ENCODE measurements around the gene DENND1A.

The DENND1A gene

DNA sequence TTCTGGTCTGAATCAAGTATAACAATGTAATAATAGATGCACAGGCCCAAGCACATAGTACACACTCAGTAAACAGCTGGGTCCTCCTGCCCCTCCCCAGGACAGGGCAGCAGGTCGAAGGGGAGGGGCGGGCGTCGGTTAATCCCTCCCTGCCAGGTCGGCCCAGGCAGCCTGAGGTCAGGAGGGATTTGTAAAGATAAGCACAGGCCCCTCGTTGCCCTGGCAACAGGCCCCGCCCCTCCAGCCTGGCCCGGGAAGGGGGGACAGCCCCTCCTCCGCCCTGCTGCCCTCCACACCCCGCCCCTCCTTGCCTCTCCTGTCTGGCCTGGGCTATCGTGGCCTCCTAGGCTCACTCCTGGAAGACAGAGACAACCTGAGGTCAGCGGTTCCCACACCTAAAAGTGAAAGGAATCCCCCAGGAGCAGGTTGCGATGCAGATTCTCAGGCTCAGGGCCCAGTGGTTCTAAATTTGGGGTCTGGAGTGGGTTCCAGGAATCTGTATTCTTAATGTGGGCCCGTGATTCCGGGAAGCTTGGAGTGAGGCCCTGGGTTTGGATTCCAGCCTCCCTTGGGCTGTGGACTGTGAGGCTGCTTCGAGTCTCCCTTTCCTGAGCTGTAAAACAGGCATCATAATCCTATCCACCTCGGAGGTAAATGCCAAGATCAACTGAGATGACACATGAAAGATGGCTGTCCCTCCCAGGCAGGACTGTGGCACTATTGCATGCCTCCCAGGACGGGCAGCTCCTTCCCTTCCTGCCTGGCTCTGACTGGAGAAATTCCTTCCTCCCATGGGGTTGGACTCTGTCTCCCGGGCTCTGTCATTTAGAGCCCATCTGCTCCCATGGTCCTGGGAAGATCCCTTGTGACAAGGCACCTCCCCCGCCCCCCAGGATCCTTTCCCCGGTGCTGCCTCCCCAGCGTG is 569.5 kb downstream of the DENND1A start:
- DNase-seq, result peak; percentile 27

DNA sequence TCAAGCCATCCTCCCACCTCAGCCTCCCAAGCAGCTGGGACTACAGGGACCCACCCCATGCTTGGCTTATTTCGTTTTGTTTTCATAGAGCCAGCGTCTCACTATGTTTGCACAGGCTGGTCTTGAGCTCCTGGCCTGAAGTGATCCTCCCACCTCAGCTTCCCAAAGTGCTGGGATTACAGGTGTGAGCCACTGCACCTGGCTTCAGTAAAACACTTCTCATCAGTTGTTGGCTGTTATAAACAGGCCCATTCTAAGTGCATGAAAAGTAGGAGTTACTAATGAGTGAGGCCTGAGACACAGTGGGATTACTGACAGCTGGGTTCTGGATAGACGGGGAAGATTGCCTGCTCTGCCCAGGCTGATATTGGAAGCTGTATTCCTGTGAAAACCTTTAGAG is 570.4 kb downstream of the DENND1A start:
- no peak for DNase-seq

DNA sequence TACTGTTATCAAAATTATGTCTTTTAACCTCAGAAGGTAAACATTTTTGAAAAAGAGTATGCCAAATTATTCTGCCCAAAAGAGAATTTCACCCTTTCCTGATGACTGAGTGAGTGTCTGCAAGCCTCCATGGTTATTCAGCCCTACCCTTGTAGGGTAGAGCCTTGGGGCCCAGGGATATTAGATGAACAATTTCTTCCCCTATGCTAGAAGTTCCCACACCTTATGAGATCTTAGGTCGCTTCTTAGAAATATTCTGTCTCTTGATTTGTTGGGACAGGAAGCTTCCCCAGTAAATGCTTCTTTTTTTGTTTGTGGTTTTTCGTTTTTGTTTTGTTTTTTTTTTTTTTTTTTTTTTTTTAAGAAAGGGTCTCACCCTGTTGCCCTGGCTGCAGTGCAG is 570.8 kb downstream of the DENND1A start:
- DNase-seq, result no peak

DNA sequence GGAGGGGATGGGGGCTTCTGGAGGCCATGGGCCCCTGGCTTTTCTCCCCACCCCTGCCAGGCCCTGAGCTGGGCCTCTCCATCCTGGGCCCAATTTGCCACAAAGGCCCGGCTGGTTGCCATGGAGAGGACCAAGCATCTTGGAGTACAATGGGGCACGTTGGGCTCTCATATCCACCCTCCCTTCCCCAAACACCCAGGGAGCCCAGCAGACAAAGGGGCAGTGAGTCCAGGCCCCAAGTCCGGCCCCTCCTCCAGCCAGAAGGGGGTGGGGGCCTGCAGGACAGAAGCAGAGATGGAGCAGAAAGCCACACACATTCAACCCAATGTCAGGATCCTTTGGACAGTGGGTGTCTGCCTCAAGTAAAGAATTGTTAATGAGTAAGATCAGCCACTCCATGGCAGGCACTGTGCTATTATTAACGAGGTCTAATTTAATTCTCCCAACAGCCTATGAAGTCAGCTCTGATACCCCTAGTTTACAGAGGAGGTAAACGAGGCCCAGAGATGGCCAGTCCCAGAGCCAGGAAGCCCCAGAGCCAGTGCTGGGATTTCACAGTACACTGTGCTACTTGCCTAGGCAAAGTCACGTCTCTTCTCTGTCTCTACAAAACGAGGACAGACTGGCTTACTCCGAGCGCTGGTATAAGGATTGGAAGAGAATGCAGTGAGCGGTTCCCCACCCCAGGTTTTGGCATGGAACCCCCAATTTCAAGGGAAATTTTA is 571.6 kb downstream of the DENND1A start:
- DNase-seq, result no peak

DNA sequence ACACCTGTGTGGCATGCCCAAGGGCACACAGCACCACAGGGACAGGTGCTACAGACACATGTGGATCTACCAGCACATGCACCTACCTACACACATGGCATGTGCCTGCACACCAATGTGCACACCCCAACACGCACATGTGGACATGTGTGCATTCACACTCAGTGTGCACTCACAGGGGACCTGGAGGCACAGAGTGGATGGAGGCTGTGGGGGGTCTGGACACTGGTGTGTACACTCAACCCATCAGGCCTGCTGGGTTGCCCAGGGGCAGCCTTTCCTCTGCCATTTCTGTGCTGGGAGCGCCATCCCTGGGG is 572.2 kb downstream of the DENND1A start:
- no peak for DNase-seq

DNA sequence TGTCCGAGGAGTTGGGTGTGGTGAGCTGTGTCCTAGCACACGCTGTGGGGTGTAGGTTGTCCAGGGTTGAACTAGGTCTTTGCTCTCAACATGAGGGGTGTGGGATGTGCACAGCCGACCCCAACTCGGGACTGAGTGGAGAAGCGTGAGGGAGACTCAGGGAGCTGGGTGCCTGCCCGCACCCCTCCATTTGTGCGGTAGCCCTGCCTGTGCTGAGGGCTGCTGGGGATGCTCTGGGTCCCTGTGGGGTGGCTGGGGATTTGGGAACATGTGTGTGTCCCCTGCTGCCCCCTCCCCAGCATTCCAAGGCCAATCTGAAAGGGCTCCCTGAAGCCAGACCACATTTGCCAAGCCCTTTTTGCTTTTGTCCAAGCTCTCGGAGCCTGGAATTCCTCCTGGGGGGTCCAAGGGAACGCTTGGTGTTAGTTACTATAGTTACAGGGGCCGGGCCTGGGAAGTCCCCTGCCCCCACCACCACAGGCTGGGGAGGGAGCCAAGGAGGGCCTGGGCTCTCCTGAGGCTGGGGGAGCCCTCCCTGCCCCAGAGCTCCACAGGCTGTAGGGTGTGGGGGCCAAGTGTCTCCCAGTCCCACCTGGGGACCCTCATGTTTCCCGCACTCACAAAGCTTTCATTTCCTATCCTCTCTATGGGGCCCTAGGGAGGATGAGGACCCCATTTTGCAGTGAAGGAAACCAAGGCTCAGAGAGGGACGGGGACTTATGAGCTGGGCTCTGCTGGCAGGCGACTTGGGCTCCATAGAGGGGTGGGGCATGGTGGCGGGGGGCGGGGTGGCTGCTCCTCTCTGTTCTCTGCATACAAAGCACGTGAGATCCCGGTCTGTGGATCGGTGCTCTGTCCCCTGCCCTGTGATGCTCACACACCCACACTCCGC is 572.8 kb downstream of the DENND1A start:
- no peak for DNase-seq

DNA sequence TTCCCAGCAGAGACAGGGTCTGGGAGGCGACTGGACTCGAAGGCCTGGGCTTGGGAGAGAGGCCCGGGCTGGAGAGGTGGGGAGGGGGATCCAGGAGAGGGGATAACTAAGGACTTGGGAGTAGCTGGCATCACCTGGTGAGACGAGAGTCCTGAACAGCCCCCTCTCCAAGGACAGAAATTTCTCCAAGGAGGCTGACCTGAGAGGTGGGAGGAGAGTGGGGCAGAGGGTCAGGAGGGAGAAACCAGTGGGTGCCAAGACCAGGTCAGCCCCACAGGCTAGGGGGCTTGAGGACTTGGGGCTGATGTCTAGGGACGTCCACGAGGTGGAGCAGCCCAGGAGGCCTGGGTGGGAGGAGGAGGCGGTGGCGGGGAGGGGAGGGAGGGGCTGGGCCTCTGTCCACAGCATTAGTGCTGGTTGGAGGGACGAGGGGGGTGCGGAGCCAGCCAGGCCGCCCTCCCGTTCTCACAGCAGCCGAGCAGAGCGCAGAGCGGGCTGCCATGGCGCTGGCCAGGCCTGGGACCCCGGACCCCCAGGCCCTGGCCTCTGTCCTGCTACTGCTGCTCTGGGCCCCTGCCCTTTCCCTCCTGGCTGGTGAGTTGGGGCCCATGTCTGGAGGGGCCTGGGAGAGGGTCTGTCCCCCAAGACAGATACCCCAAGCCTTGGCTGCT is 574.0 kb downstream of the DENND1A start, which contains the start of gene CRB2:
Gene CRB2, plus strand, starts transcription at position 437 of the 671 bp plus-strand sequence. Its CDS starts 64 bp downstream, at position 501.
- DNase-seq, result no peak

DNA sequence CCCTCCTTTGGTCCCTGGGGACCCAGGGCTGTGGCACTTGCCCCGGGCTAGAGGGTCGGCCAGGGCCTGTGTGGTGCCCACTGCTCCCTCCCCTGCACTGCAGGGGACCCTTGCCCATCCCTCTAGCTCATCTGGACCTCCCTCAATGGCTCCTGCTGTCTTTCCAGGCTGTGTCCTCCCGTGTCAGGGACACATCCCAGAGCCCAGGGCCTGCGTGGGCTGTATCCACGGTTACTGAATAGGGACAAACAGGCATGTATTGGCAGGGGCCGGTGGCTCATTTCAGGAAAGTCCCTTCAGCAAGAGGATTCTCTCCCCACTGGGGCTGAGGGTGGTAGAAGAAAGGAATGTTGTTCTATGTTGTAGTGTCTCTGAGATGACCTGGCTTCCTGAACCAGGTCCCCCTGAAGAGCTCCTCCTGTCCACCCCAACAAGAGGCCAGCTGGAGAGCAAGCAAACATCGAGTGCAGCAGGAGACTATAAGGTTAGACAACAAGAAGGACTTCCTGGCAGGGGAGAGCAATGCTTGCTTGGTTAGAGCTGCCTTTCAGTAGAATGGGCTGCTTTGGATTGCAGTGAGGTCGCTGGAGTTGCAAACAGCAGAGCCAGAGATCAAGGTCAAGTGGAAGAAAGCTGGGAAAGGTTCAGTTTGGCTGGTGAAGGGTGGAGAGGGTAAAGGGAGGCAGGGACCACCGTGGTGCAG is 575.0 kb downstream of the DENND1A start:
- no peak for DNase-seq

DNA sequence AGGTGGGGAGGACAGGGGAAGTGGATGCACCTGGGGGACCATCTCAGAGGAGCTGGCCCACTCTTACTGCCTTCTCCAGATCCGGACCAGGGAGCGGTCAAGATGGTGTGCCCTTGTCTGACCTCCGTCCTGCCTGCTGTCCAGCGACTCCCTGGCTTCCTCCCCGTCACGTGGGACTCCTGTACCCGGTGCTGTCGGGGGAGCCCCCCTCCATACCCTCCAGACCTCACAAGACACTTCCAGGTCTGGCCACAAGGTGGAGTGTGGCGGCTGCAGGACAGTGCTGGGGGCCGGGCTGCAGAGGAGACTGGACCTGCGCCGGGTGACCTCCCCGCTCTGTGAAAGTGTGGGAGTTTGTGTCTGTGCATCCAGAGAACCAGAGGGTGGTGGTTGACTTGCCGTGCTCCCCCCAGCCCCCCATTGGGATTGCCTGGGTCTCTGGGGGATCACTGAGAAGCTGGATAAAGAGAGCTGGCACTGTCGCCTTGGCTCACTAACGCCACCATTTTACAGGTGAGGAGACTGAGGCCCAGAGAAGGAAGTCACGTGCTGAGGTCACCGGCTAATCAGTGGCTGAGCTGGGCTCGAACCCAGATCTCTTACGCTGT is 575.8 kb downstream of the DENND1A start:
- DNase-seq, result peak; percentile 68

DNA sequence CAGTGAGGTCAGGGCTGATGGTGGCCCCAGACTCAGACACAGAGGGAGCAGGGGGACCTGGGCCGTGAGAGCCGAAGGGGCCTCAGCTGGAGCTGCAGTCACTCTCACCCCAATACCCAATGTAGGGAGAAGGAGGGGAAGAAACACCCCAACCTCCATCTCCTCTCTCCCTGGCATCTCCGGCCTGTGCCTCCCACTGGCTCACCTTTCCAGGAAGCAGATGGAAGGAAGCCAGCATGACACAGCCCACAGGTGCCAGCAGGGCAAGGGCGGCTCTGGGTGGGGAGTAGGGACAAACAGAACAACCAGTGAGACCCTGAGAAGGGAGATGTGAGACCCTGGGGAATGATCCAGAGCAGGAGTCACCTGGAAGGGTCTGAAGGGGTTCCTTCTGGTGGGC is 576.9 kb downstream of the DENND1A start:
- no peak for DNase-seq

DNA sequence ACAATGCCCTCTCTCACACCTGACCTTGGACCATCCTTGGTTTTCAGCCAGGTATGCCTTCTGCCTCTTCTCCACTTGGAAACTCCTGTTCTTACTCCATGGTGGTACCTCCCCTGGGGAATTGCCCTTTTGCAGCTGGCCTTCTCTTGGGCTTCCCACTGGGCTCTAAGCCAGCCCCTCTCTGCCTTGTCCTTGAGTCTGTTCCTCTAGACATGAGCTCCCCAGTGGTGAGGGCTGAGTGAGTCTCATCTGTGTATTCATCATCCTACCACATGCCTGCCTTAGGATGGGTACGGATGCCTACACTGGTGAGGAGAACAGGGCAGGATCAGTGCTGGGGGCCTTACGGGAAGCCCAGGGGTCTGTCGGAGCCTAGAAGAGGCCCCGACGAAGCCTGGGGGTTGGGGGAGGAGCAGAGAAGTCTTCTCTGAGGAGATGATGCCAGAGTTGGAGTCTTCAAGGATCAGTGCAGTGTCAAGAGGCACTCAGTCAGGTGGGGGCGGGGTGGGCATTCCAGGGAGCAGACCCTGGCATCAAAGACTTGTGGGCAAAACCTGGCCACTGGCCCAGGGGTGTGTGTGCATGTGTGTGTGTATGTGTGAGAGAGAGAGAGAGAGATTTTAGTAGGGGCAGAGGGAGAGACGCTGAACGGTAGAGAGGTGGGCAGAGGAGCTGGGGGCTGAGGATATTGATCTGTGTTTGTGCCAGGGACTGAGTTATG is 579.2 kb downstream of the DENND1A start:
- no peak for DNase-seq

DNA sequence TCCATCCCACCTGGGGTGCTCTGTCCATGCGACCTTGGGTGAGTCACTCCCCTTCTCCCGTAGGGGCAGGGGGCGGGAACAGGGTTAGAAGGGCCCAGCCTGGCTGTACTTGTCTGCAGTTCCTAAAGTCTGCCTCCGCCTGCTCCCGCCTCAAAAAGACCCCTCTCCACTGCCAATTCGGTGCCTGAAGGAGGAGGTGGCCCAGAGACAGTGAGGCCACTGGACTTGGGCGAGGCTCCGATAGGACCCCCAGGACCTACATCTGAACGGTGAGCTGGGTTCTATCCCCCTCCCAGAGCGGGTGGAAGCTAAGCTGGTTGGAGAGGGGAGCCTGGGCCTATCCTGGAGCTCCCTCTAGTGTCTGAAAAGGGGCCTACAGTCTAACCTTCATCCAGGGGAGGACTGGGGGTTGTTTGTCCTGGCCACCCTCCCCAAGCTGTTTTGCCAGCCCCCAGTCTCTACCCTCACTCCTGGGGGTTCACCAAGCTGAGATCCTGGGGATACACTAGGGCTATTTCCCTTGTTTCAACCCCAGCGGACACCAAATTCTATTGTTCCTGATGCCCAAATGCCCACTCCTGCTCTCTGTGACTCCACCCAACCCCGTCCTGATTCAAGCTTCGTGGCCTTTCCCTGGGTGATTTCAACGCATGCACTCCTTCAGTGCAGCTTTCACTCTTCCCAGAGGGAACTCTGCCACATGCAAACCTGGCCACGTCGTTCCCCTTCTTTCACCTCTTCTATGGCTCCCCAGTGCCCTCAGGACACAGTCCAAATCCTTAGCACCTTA is 580.0 kb downstream of the DENND1A start:
- peak; percentile 81 for DNase-seq

DNA sequence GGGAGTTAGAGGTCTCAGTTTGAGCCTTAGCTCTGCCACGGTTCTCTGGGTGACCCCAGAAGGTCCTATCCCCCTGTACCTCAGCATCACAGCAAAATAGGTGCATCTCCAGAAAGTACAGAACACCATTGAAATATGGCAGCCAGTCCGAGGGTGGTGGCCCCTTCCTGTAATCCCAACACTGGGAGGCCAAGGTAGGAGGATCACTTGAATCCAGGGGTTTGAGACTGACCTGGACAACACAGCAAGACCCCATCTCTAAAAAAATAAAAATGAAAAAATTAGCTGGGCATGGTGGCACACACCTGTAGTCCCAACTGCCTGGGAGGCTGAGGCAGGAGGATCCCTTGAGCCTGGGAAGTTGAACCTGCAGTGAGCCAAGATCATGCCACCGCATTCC is 580.9 kb downstream of the DENND1A start:
- no peak for DNase-seq

DNA sequence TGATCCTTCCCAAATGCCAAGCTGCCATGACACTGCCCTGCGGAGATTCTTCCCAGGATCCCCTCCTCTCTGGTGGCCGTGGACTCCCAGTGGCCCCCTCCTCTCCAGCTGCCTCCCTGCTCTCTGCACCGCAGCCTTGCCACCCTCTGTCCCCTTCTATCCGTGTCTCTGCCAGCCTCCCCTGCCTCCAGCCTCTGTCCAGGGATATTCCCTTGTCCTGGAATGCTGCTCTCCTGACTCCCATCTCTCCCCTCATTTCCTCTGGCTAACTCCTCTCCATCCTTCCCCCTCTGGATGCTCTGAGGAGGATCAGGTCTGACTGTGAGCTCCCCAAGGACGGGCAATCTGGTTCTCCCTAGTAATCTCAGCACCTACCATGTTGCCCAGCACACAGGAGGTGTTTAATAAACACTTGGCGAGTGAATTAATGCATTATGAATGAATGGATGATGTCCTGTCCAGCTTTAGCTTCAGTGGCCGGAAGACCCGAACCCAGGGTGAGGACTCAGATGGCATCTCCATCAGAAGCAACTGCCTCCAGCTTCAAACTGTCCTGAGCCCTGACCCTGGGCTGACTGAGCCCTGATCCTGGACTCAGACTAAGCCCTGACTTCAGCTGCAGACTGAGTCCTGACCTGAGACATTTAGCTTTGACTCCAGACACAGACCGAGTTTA is 581.5 kb downstream of the DENND1A start:
- no peak for DNase-seq

DNA sequence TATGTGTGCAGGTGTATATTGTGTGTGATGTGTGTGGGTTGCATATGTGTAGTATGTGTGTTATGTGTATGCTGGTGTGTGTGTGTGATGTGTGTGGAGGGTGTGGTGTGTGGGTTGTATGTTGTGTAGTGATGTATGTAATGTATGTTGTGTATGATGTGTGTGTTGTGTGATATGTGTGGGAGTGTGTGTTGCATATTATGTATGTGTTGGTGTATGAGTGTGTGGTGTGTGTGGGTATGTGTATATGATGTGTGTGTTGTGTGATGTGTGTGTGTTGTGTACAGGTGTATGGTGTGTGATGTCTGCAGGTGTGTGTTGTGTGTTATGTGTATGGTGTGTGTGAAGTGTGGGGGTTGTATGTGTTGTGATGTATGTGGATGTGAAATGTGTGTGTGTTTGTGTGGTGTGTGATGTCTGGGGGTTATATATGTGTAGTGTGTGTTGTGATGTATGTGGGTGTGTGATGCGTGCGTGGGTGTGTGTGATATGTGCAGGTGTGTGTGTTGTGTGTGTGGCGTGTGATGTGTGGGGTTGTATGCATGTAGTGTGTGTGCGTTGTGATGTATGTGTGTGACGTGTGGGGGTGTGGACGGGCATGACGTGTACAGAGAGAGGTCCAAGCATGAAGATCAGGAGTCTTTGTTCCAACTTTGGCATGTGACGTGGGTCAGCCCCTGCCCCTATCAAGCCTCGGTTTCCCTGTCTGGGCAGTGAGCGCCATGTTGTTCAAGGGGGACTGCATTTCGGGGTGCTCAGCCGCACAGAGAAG is 582.5 kb downstream of the DENND1A start:
- no peak for DNase-seq

DNA sequence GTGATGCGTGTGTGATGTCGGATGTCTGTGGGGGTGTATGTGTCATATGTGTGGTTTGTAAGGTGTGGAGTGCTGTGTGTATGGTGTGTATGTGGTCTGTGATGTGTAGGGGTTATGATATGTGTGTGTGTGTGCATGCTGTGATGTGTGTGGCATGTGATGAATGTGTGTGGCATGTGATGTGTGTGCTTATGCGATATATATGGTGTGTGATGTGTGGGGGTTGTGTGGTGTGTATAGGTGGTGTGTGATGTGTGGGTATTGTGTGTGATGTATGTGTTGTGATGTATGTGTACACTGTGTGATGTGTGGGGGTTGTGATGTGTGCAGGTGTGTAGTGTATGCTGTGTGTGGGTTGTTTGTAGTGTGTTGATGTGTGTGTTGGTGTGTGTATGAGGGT is 583.1 kb downstream of the DENND1A start:
- no peak for DNase-seq

DNA sequence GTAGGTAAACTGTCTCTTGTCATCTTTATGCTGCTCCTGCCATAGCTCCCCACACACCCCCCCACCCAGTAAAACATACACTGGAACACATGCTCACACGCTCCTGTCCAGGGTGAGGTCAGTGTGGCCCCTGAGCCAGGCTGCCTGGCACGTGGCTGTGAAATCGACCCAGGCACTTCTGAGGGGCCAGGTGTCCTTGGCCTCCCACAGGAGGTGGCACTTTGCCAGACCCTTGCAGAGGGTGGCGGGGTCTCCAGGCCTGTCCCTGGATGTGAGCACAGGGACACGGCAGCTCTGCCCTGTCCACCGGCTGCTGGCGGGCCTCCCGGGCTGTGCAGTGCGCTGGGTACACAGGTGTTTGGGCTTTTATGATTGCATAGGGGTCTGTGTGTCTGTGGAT is 583.9 kb downstream of the DENND1A start:
- no peak for DNase-seq

DNA sequence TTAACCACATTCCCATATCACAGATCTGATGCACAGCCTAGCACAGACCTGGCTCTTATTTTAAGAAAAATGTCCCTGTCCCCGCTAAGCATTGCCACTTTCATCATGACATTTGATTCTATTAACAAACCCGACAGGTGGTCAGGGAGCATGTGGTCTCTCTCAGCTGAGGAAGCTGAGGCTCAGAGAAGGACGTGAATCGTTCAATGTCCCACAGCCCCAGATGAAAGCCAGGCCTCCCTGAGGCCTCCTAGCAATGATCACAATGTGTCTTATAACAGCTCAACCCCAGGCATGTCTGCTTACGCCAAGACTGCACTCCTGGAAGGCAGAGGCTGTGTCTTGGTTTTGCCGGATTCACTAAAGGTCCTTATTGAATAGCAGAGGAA is 584.4 kb downstream of the DENND1A start:
- no peak for DNase-seq

Measured in activated CD4-positive, alpha-beta T cell treated with anti-CD3 and anti-CD28 coated beads, Interleukin-2, Interleukin-6, amounts not matched to agents 100 ng/mL and 50 ng/mL, durations not matched to agents 16 hours and 8 hours (primary cell).